GM19463 (cell line): ENCODE results near the gene TRIM23.
"Not testable (repeated sequence)": the region's sequence is repeated elsewhere in the genome, so short reads cannot be mapped to it uniquely, and the experiment has no call there.

ENCODE experiments used
- ATAC-seq: cut with Tn5 transposase; IDR thresholded peaks from one replicate; pipeline ENCODE4 v1.9.1; 2021; ENCODE audit warnings: mild to moderate bottlenecking, moderate library complexity; ENCODE audit not compliant: unreplicated experiment

The TRIM23 gene

DNA sequence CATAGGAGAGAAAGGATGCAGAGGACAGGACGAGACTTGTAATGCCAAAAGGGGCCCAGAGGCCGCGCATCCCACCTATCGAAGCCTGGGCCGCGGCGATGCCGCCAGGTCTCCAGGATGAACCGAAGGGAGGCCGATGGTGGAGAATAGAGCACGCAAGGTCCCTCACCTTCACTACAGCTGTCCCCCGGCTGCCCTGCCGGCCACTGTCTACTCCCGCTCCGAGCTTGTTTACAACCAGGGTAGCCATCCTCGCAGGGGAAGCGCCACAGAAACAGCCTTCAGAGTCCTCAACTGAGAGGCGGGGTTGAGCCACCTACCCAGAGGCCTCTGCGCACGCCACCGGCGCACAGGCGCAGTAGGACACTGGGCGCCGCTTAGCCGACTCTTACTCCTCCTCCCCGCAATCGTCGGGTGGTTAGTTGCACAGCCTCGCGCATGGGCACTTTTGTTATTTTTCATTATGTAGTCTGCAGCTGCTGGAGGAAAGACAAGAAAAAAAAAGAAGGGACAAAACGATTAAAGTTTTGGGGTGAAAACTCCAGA, at the start of gene TRIM23:
TRIM23 (minus strand) TSS at position 309 of the 546 bp plus-strand sequence; CDS start at position 250, 59 bp downstream.
- peak; percentile 95 for ATAC-seq

- no peak for ATAC-seq
Observed at GRCh38 chr5:65672796-65673195, 48.7 kb upstream of the TRIM23 start.

DNA sequence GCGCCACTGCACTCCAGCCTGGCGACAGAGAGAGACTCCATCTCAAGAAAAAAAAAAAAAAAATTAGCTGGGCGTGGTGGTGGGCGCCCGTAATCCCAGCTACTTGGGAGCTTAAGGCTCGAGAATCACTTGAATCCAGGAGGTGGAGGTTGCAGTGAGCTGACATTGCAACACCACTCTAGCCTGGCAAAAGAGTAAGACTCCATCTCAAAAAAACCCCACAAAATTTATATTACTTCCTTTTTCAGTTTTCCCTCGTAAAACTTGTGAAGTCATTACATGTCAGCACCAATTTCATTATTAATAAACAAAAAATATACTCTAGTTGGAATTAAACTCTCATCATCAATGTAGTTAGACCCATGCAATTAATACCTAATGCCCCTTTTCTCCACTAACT, 44.6 kb upstream of the TRIM23 start:
- no peak for ATAC-seq

DNA sequence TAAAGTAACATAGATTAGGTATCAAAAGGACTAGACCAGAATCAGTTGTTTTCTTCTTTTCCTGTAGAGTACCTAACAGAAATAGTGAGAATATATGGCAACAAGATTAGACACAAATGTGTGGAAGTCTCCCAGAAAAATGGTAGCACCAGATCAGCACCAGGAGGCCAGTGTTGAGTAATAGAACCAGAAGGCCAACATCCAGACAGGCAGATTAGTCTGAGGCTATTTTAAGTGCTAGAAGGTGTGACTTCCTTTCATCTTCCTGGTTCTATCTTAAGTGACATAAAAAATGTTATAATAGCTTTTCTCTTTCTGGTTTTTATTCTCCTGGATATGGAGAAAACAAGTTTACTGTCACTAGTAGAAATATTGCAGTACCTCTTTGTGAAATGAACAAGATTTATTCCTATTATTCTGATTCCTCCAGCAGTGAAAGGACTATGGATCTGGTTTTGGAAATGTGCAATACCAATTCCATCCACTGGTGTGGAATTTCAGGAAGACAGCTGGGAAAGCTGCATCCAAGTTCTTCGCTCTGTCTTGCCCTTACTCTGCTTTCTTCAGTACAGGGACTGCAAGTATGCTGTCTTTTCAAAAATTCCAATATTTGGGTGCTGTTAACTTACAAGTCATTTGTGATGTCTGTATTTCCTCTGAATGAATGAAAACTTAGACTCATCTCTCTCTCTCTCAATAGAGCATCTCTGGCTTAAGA, 39.8 kb upstream of the TRIM23 start:
- no peak for ATAC-seq

DNA sequence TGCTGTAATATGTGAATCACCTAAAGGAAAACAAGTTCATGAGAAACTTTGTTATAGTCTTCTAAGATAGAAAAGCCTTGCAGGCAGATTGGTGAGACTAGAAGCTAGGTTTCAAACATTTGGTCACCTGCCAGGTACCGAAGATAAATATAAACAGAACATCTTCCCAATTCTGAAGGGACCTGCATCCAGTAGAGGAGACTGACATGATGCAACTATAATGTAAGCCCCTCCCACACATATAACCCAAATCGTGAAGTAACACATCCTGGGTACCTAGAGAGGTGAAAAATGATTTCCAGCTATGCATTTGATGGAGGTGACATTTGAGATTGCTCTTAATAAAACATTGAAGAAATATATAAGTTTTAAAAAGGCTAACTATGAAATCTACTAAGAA, 30.6 kb upstream of the TRIM23 start:
- ATAC-seq = no peak

GRCh38 chr5:65651144-65651543, 27.0 kb upstream of the TRIM23 start:
- no peak for ATAC-seq

DNA sequence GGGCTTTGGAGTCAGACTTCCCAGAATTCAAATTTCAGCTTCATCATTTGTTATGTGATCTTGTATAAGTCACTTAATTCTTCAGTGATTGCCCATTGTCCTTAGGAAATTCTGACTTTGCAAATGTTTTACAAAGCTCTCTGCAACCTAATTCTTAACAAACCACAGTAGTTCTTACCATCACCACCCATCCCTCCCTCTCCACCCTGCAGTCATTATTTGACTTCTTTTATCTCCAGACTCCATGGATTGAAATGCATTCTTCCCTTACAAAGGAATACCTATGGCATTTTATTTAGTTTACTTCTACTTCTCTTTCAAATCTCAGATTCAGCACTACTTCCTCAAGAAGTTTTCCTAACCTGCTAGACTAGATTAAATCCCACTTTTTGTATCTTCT, 23.8 kb upstream of the TRIM23 start:
- no peak for ATAC-seq

DNA sequence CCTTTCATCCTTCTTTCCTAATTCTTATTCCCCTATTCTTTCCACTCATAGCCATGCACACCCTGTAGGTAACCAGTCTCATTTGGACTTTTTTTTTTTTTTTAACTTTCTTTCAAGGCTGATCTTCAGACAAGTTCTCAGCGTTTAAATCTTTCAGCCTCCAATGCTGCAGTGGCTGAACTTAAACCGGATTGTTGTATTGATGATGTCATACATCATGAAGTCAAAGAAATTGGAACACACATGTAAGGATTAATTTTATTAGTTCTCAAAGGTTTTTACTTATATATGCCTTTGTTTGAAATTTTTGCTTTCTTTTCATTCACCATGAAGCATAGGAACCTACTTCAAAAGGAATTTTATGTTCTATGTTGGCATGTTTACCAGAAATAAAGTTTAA, 22.8 kb upstream of the TRIM23 start:
- ATAC-seq = no peak

- no peak for ATAC-seq
Observed at GRCh38 chr5:65640240-65640639, 16.1 kb upstream of the TRIM23 start.

DNA sequence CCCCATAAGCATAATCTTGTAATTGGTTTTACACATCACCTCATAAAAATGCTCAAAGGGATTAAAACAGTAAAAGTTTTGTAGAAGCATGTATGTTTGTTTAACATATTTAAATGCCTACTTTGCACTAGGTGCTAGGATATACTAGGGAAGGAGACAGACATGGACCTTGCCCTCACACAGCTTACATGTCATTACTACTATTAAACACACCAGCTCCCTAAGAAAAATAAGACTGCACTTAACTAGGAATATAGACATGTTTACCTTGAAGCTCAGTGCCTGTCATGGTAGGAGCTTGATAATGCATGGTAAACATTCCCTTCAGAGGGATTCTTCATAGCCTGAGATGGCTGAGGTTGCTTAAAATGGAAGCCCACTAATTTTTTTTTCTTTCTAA, 6.8 kb upstream of the TRIM23 start:
- no peak for ATAC-seq

DNA sequence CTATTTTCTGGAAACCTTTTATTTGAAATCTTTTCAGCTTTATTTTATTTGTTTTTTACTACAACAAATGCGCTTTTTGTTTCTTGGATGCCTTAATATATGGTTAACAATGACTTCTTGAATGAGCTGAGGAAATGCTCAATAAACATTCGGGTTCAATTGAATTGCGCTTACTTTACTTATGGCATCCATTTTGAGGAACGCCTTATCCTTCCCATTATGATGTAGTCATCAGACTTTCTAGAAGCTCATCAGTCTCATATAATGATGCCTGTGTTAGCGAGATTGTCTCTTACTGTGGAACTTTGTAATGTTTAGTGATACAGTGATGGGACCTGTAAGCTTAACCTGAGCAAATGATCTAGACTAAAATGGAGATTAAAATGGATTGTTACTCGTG, 1.6 kb upstream of the TRIM23 start:
- no peak for ATAC-seq

DNA sequence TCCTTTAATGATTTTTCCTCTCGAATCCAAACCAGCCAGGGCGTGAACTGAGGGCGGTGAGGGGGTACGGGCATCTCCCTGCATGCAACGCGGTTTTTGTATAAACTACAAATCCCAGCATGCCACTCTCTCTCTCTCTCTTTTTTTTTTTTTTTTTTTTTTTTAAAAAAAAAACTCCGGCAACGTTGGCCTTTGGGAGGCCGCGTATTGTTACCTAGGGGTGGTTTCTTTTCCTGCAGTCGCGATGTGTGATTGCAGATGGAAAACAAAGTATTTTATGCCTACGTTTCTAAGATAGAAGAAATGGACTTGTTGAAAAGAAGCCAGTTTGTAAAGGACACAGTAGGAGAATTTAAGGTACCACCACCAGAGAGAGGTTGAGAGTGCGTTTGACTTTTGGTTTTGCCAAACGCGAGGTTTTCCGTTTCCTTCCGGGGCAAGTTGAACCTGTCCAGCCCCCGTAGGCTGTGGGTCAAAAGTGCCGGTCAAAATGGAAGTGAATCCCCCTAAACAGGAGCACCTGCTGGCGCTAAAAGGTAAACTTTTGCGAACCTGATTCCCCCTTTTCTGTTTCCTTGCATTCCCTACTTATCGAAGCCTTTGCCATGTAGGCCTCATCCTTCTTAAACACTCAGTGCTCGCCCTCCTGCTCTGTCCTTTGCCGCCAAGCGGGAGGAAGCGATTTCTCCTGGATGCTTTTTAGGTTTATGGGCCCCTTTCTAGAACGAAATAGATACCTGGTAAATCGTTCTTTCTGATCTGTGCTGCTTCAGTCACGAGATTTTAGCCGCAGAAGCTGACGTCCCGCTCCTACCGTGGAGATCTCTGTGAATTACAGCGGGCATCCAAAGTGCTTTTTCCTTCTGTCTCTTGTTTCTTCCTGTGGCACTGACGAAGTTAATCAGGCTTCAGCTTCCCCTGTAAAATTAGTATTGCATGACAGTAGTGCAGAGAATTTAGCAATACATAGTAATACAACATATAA, 730 bp upstream of the TRIM23 start, which contains the start of the genes SHLD3 and TRAPPC13:
SHLD3 (plus strand) TSS at position 457 of the 985 bp plus-strand sequence. CDS start 4,561 bp downstream, outside the sequence.
TRAPPC13 (plus strand) TSS at position 457 of the 985 bp plus-strand sequence; CDS start at position 491, 34 bp downstream.
- peak; percentile 69 for ATAC-seq

GRCh38 chr5:65623482-65623881, 651 bp downstream of the TRIM23 start:
- ATAC-seq = no peak

- ATAC-seq = not testable (repeated sequence)
Observed at GRCh38 chr5:65621961-65622360, 2.2 kb downstream of the TRIM23 start.

DNA sequence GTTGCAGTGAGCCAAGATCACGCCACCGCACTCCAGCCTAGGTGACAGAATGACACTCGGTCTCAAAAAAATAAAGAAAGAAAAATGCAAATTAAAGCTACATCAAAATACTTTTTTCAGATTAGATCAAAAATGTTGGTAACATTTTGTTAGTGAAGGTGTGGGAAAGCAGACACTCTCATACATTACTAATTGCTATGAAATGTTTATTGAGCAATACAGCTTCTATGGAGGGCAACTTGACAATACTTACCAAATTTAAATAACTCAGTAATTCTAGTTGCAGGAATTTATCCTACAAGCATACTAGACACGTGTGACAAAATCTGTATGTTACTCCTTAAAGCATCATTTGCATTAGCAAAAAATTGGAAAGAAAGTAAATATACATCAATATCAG, 4.1 kb downstream of the TRIM23 start:
- ATAC-seq = no peak

- no peak for ATAC-seq
Observed at GRCh38 chr5:65612298-65612907, 11.7 kb downstream of the TRIM23 start.

DNA sequence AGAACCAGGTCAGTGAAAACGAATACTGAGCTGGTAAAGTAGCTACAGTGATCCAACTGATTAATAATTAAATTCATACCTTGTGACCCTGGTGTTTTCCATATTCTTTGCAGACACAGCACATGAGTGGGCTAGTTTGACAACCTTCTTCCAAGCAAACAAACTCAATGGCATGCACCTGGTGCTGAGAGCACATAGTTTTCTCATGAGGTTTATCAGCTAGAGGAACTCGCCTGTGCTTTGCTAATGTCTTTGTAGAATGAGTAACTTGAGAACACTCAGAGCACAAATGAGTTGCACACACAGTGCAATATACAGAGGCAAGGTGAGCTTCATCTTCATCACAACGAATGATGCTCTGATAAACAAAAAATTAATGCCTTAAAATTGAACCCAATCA, 12.6 kb downstream of the TRIM23 start:
- ATAC-seq = no peak

DNA sequence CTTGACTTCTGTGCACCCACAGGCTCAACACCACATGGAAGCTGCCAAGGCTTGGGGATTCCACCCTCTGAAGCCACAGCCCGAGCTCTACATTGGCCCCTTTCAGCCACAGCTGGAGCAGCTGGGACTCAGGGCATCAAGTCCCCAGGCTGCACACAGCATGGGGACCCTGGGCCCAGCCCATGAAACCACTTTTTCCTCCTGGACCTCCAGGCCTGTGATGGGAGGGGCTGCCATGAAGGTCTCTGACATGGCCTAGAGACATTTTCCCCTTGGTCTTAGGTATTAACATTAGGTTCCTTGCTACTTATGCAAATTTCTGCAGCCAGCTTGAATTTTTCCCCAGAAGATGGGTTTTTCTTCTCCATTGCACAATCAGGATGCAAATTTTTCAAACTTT, 22.4 kb downstream of the TRIM23 start:
- ATAC-seq = not testable (repeated sequence)

- ATAC-seq = no peak
Observed at GRCh38 chr5:65588694-65589093, 35.4 kb downstream of the TRIM23 start.

GRCh38 chr5:65577141-65577540, 47.0 kb downstream of the TRIM23 start:
- ATAC-seq = no peak
